Motor neuron (in vitro differentiated cells): ENCODE results near the gene LCTL. TPM values are rescaled to one million over a fixed set of nuclear protein-coding genes. Genes with fewer than 3 reads are reported as not detected.

Experiments used
- ATAC-seq, 8 experiments: fragments of 200-7000 bp; cut with Tn5 transposase; replicated peaks in 6 of 8; 2 replicates each; pipeline ENCODE4 v1.8.0; 2021; ENCODE audit warnings: mild to moderate bottlenecking in 8 of 8, moderate library complexity in 8 of 8
- H3K27ac ChIP-seq, 2 donors: fragments of 250-450 bp; sonication (Bioruptor Pico); 2 replicates each; pipeline ENCODE4 v1.9.0; 2021; ENCODE audit warnings: antibody characterized with exemption in 2 of 2, mild to moderate bottlenecking in 2 of 2, moderate library complexity in 1 of 2
- H3K4me1 ChIP-seq, 2 donors: fragments of 250-450 bp; sonication (Bioruptor Pico); replicated peaks in 1 of 2; 2 replicates each; pipeline ENCODE4 v1.6.1; 2021; ENCODE audit warnings: antibody characterized with exemption in 2 of 2, mild to moderate bottlenecking in 2 of 2, moderate library complexity in 1 of 2
- H3K4me3 ChIP-seq, 5 donors: fragments of 250-450 bp; sonication (Bioruptor Pico); 2 replicates each; pipeline ENCODE4 v1.9.0; 2021; ENCODE audit warnings: antibody characterized with exemption in 5 of 5, mild to moderate bottlenecking in 5 of 5, moderate library complexity in 4 of 5
- WGBS, 10 experiments: fragments of 450-650 bp; shearing (Covaris generic); methylation state at CpG; one replicate each; pipeline ENCODE4 v1.0.0; 2022; 5-methylcytosine and 5-hydroxymethylcytosine counted together
- in situ Hi-C, 9 experiments: fragments of 400-800 bp; cut with MboI; loops; one replicate each; pipeline ENCODE4 v1.15.0; 2021; ENCODE audit warnings: low sequenced_read_pairs in 9 of 9, low pct_unique_long_range_greater_than_20kb in 2 of 9; ENCODE audit not compliant: unreplicated experiment in 9 of 9
- total RNA-seq, 8 experiments: library from RNA; unstranded; fragments of 300-600 nt; gene quantifications; 2 replicates each; pipeline versions ENCODE4 v1.2.3 to v1.2.4, GENCODE V29; 2022

Gene LCTL
- total RNA-seq, 8 experiments from 2014 or later = 0.09 to 1.5 (median 0.67) TPM

DNA sequence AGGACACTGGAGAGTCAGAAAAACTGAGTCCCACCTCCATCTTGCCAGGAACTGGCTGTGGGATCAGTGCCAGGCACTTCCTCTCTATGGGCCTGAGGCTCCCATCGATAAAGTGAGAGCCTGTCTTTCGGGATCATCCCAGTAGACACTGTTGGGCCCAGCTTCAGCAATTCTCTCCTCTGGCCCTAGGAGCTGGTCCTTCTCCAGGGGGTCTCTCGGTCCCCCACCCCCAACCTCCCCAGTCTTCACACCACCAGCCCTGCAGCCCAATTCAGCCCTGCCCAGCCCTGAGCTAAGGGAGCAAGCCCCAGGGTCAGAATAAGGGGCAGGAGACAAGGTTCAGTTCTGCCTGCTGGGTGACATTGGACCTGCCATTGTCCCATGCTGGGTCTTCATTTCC, 4.5 kb upstream of the LCTL start:
- 0% methylated on average over 1 of the region's 3 CpGs; no CpG with 5 or more reads in 9 of the 10 experiments for WGBS, 10 experiments
- Histone ChIP-seq H3K4me1 (peaks cover 9 to 13% of the 10 kb centered on the region in 2 donors), H3K4me3 (no peak overlapping the region), H3K27ac (no peak overlapping the region)
- in situ Hi-C loops = no loop called here
- no peak for ATAC-seq

DNA sequence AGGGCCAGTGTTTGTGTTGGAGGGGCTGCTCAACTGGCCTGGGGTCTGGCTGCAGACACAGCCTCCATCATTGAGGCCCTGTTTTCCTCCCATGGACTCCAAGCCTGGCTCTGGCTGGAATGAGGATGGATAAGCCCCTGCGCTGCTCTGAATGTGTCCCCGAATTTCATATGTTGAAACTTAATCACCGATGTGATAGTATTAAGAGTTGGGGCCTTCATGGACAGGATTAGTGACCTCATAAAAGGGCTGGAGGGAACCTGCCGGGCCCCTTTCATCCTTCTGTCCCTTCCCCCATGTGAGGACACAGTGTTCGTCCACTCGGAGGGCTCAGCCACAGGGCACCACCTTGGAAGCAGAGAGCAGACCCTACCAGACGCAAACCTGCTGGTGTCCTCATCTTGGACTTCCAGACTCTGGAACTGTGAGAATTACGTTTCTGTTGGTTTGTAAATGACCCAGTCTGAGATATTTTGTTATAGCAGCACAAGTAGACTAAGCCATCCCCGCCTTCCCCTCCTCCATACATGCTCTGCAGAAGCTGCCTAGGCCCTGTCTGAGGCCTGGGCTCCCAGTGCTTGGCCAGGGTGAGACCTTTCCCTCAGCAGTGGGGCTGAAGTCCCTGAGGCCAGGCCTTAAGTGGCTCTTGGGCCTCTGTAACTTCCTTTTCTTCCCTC, 3.8 kb upstream of the LCTL start:
- in situ Hi-C loops = no loop called here
- ATAC-seq = no peak
- WGBS, 10 experiments = 33 to 100% (median 77%) methylated on average over 1 to 7 of the region's 9 CpGs
- H3K4me1 ChIP-seq = peaks cover 10 to 16% of the 10 kb centered on the region in 2 donors
- no peak overlapping the region for H3K27ac ChIP-seq
- no peak overlapping the region for H3K4me3 ChIP-seq

DNA sequence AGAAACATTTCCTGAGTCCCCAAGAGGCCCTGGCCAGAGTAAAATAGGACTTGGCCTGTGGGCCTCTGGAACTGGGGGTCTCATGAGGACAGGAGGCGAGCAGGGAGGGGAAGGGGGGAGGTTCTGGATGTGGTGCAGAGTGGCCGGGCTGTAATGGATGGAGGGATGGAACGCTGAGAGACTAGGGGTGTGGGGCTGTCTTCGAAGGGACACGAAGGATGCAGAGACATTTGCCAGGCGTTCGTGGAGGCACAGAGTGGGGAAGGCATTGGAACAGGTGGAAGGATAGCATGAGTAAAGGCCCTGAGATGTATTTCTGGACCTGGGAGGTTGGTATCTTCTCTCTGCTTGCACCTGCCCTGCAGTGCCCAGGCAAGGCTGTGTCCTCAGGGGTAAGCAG, 2.1 kb upstream of the LCTL start:
- Histone ChIP-seq H3K27ac (no peak overlapping the region), H3K4me3 (no peak overlapping the region), H3K4me1 (peaks cover 10 to 16% of the 10 kb centered on the region in 2 donors)
- ATAC-seq = no peak
- WGBS, 10 experiments = 70 to 100% (median 93%) methylated on average over 1 to 4 of the region's 7 CpGs; no CpG with 5 or more reads in 5 of the 10 experiments
- in situ Hi-C loops = no loop called here

DNA sequence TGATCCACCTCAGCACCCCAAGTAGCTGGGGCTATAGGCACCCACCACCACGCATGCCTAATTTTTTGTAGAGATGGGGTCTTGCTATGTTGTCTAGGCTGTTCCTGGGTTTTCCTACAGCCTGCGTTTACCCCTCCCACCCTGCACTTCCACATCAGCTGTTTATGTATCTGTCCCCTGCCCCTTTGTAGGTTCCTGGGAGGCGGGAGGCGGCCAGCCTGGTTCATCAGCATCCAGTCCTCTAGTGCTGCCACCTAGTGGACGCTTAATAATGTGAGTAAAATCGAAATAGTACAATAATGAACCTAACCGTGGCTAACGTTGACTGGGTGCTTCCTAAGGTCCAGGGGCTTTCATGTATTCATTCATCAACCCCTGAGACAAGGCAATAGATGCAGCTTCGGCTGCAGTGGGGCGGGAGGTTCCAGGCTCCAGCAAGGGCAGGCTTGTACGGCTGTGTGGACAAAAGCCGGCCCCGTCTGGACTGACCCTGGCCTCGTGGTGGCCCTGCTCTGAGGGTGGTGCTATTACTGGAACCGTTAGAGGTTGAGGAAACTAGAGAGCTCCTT, 1.2 kb upstream of the LCTL start:
- H3K27ac ChIP-seq = no peak overlapping the region
- 18 to 100% (median 23%) methylated on average over 1 to 9 of the region's 15 CpGs; no CpG with 5 or more reads in 2 of the 10 experiments for WGBS, 10 experiments
- H3K4me1 ChIP-seq = peaks cover 10 to 16% of the 10 kb centered on the region in 2 donors
- H3K4me3 ChIP-seq = no peak overlapping the region
- ATAC-seq = peak; percentile 44 to 94 (median 56)
- in situ Hi-C loops = no loop called here

DNA sequence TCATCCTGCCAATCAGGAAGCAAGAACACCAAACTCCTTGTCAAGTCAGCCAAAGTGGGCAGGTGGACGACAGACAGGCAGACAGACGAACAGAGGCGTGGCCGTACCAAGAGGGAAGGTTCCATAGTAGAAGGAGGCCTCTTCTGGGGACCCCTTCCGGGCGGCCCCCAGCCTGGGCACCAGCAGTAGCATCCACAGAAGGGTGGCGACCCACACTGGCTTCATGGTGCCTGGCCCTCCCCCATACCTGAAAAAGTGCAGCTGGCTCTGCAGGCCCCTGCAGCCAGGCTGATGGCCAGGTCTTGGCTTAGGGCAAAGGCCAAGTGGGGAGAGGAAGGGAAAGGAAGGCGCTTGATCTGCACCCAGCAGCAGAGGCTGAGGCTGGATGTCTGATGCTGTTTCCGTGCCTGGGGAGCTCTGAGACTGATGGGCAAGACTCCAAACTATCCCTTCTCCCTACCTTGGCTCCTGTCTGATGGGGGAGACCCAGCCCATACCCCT, 607 bp downstream of the LCTL start:
- in situ Hi-C loops = no loop called here
- Histone ChIP-seq H3K4me1 (peaks cover 10 to 16% of the 10 kb centered on the region in 2 donors), H3K27ac (no peak overlapping the region), H3K4me3 (no peak overlapping the region)
- peak in 2 of 8 experiments; percentile 8 to 10 for ATAC-seq
- 40 to 100% (median 67%) methylated on average over 1 to 4 of the region's 9 CpGs; no CpG with 5 or more reads in 3 of the 10 experiments for WGBS, 10 experiments

DNA sequence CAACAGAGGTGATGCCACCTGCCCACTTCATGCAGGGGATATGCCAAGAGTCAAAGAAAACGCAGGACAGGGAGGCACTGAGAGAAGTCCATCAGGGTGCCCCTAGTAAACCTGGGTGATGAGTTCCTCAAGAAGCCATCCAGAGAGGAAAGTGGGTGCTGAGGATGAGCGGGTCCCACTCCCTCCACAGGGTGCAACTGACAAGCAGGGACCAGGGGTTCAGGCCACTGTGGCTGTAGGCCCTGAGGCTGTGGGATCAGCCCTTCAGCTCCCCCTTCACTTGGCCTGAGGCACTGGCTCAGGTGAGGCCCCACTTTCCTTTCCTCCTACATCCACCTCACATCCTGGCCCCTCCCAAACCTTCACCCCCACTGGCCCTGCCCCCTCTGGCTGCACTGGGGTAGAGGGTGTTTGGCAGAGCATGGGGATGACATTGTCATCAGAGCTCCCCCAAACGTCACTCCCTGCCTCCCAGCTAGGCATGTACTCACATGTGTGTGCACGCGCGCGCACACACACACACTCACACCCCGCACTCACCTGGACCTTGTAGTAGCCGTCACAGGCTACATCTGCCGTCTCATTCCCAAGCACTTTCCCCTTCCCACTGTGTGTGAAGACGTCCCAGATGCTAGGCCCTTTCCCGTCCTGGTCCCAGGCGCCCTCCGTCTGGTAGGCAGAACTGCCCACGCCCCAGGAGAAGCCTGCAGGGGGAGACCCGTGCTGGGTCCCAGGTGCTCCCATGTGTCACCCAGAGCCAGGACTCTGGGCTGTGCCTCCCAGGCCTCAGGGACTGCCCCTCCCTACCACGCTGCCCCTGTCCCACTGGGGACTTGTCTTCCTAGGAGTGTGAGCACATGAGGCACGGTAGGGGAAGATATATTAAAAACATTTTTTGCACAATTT, 1.4 kb downstream of the LCTL start:
- Histone ChIP-seq H3K4me3 (no peak overlapping the region), H3K27ac (no peak overlapping the region), H3K4me1 (peaks cover 10 to 16% of the 10 kb centered on the region in 2 donors)
- in situ Hi-C loops = no loop called here
- no peak for ATAC-seq
- 50 to 100% (median 80%) methylated on average over 1 to 8 of the region's 18 CpGs; no CpG with 5 or more reads in 3 of the 10 experiments for WGBS, 10 experiments

DNA sequence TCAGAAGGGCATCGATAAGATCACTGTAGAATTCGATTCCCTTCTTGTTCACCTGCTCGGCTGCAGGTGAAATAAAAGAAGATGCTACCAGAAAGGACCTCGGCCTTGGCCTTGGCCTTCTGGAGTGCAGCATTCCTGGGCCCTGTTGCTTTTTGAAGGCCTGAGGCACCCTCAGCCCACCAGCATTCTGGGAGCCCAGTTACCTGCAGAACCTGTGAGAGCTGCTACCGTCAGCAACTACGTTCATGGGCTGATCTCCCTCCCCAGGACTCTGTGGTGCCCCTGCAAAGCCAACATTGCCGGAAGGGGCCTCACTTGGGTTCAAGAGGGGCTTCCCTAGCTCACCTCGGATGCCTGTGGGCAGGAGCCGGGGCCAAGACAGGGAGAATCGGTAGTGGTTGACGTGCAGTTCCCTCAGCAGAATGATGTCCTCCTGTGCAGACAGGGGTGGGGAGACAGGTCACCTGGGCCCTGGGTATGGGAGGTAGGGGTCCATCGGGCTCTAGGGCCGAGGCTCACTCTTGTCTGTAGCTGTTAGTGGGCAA, 2.2 kb downstream of the LCTL start:
- ATAC-seq = no peak
- Histone ChIP-seq H3K27ac (no peak overlapping the region), H3K4me3 (no peak overlapping the region), H3K4me1 (peaks cover 10 to 16% of the 10 kb centered on the region in 2 donors)
- WGBS, 10 experiments = 60 to 100% (median 95%) methylated on average over 1 to 4 of the region's 13 CpGs; no CpG with 5 or more reads in 6 of the 10 experiments
- in situ Hi-C loops = no loop called here

DNA sequence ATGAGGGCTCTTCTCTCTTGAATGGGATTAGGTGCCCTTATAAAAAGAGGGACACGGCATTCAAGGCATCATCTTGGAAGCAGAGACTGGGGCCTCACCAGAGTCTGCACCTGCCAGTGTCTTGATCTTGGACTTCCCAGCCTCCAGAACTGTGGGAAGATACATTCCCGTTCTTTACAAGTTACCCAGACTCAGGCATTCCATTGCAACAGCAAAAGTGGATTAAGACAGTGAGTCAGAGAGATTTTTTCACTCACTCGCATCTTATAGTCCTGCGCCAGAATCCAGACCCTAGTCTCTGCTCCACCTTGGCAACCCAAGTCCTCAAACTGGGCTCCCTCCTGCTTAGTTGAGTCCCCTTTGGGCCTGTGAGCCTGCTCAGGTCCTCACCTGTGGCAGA, 2.7 kb downstream of the LCTL start:
- Histone ChIP-seq H3K4me3 (no peak overlapping the region), H3K27ac (no peak overlapping the region), H3K4me1 (peaks cover 10 to 16% of the 10 kb centered on the region in 2 donors)
- whole genome bisulfite sequencing, 10 experiments = 0 to 100% (median 80%) methylated on average over 1 to 2 of the region's 4 CpGs; no CpG with 5 or more reads in 6 of the 10 experiments
- in situ Hi-C loops = no loop called here
- ATAC-seq = no peak

DNA sequence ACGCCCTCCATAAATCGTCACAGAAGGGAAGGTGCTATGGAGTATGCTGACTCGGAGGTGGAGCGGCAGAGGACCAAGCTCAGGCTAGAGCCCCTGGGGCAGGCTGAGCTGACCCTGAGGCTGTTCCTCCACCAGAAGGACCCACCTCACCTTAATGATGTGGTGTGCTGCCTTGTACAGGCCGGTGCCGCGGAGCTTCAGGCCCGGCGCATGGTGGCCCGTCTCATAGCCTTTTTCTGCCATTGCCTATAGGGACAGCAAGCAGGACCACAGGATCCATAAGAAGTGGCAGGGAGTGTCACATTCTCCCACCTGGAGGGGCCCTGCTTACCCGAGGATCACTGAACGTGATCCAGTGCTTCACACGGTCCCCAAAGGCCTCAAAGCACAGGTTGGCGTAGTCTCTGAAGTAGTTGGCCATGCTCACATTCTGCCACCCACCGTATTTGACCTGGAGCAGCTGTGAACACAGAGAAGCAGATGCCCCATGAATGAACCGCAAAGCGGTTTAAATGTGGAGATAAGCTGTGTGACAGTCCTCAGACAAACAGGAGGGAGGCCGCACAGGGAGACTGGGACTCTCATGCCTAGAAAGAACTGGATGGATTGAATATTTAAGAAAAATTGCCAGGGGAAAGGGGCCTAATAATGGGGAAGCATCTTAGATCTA, 4.8 kb downstream of the LCTL start:
- no peak for ATAC-seq
- Histone ChIP-seq H3K4me1 (peaks cover 7 to 10% of the 10 kb centered on the region in 2 donors), H3K27ac (no peak overlapping the region), H3K4me3 (no peak overlapping the region)
- in situ Hi-C loops = no loop called here
- 81 to 100% (median 97%) methylated on average over 1 to 9 of the region's 18 CpGs for WGBS, 10 experiments

DNA sequence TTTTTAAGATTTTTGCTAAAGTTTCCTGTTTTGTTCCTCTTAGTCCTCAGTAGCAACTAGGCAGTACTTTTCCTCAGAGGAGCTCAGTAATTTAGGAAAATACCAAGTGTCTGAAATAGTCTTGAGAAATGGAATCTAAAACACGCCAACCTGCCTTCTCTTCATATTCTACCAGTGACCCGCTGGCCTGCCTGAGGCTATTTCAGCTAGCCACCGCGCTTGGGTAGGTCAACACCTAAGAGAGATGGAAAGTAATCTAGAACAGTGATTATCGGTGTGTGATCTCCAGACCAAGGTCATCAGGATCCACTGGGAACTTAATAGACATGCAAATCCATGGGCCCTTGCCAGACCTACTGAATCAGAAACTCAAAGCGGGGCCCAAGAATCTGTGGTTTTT, 7.5 kb downstream of the LCTL start:
- ATAC-seq = no peak
- 50 to 100% (median 95%) methylated on average over 1 to 5 of the region's 6 CpGs; no CpG with 5 or more reads in 2 of the 10 experiments for WGBS, 10 experiments
- Histone ChIP-seq H3K4me1 (no peaks in the 10 kb centered on the region), H3K27ac (no peak overlapping the region), H3K4me3 (no peak overlapping the region)
- in situ Hi-C loops = no loop called here

DNA sequence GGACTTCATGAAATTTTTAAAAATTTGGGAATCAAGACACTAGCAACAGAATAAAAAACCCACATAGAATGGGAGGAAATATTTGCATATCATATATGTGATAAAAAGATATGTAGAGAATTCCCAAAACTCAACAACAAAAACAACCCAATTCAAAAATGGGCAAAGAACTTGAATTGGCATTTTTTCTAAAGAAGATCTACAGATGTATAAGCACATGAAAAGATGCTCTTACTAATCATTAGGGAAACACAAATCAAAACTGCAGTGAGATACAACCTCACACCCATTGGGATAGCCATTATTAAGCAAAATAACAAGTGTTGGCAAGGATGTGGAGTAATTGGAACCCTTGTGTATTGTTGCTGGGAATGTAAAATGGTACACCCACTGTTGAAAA, 10.1 kb downstream of the LCTL start:
- H3K4me1 ChIP-seq = no peaks in the 10 kb centered on the region
- in situ Hi-C loops = no loop called here
- H3K4me3 ChIP-seq = no peak overlapping the region
- H3K27ac ChIP-seq = no peak overlapping the region
- no peak for ATAC-seq

DNA sequence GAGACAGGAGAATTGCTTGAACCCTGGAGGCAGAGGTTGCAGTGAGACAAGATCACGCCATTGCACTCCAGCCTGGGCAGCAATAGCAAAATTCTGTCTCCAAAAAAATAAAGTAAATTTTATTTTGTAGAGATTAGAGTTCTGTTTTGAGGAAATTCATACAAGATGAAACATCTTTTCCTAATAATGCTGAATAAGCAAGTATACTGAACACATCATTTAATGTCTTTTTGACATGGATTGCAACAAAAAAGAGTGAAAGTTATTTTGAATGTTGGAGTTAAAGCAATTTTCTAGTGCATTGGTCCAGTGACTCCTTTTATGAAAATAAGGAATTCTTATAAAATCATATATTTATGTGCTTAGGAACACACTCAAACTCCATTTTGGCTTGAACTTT, 20.5 kb downstream of the LCTL start:
- no peak for ATAC-seq
- 100% methylated on average over 1 of the region's 1 CpG for WGBS, 10 experiments
- H3K27ac ChIP-seq = no peak overlapping the region
- no peaks in the 10 kb centered on the region for H3K4me1 ChIP-seq
- no peak overlapping the region for H3K4me3 ChIP-seq
- in situ Hi-C loops = no loop called here
